K562 (cell line): ENCODE results near the gene SEPTIN1. TPM values are rescaled to one million over a fixed set of nuclear protein-coding genes. Genes with fewer than 3 reads are reported as not detected.
A peak's percentile ranks its signal among the peaks of the same experiment; 100 is the strongest.

ENCODE experiments used
- ARID1B ChIP-seq: fragments of 450-650 bp; IDR thresholded peaks from 2 replicates; pipeline ENCODE4 v1.6.1; 2016; ENCODE audit warnings: antibody characterized with exemption, mild to moderate bottlenecking, inconsistent platforms
- CTCFL ChIP-seq: IDR thresholded peaks from 2 replicates; pipeline ENCODE4 v1.6.1; 2011; ENCODE audit warnings: borderline replicate concordance, low read depth, mild to moderate bottlenecking, moderate library complexity, low read length; ENCODE audit not compliant: insufficient read depth, poor library complexity, severe bottlenecking
- EP400 ChIP-seq: fragments of 450-650 bp; IDR thresholded peaks from 2 replicates; pipeline ENCODE4 v1.6.1; 2017; ENCODE audit warnings: antibody characterized with exemption, mild to moderate bottlenecking, moderate library complexity
- GABPA ChIP-seq: fragments of 200-800 bp; sonication (Bioruptor generic); conservative IDR thresholded peaks from 2 replicates; pipeline ENCODE4 v1.6.1; 2016; ENCODE audit warnings: low read depth, missing genetic modification characterization, missing compliant biosample characterization
- GABPB1 ChIP-seq: sonication (generic); formaldehyde crosslinking; IDR thresholded peaks from 2 replicates; pipeline ENCODE4 v1.8.0; 2022; ENCODE audit warnings: mild to moderate bottlenecking, missing genetic modification reagents
- GABPB2 ChIP-seq: fragments of 250-450 bp; sonication (Bioruptor Pico); conservative IDR thresholded peaks from 2 replicates; pipeline ENCODE4 v1.5.1; 2021; ENCODE audit warnings: mild to moderate bottlenecking
- ILK ChIP-seq: fragments of 450-650 bp; IDR thresholded peaks from 2 replicates; pipeline ENCODE4 v1.6.1; 2016; ENCODE audit warnings: missing genetic modification characterization, low read depth, mild to moderate bottlenecking, missing compliant biosample characterization, moderate library complexity, borderline replicate concordance
- JUN ChIP-seq, 2 experiments: sonication (generic) in 1 of 2; formaldehyde crosslinking in 1 of 2; IDR thresholded peaks; 2 replicates each; pipeline versions ENCODE4 v1.6.1 to v1.8.0; 2012 to 2022; ENCODE audit warnings: borderline replicate concordance in 2 of 2, mild to moderate bottlenecking in 2 of 2, improper control_type of control experiment in 1 of 2, low read depth in 1 of 2, low read length in 1 of 2, missing genetic modification reagents in 1 of 2
- MCM5 ChIP-seq: fragments of 450-650 bp; IDR thresholded peaks from 2 replicates; pipeline ENCODE4 v1.6.1; 2016; ENCODE audit warnings: low read depth
- NR2C2 ChIP-seq, 2 experiments: fragments of 200-800 bp in 1 of 2; sonication (Bioruptor generic) in 1 of 2; sonication (generic) in 1 of 2; formaldehyde crosslinking in 1 of 2; IDR thresholded peaks; 2 replicates each; pipeline versions ENCODE4 v1.6.1 to v1.8.0; 2016 to 2022; ENCODE audit warnings: mild to moderate bottlenecking in 1 of 2, missing compliant biosample characterization in 1 of 2, missing genetic modification characterization in 1 of 2, missing genetic modification reagents in 1 of 2
- POLR2G ChIP-seq: fragments of 200-400 bp; formaldehyde crosslinking; IDR thresholded peaks from 2 replicates; pipeline ENCODE4 v1.6.1; 2017; ENCODE audit warnings: low read depth, mild to moderate bottlenecking, antibody characterized with exemption, low read length, moderate library complexity
- RB1 ChIP-seq: fragments of 450-650 bp; IDR thresholded peaks from 2 replicates; pipeline ENCODE4 v1.6.1; 2017; ENCODE audit warnings: low read depth, mild to moderate bottlenecking
- TEAD4 ChIP-seq, 2 experiments: sonication (generic) in 1 of 2; formaldehyde crosslinking in 1 of 2; IDR thresholded peaks; 2 replicates each; pipeline versions ENCODE4 v1.6.1 to v1.8.0; 2012 to 2022; ENCODE audit warnings: borderline replicate concordance in 1 of 2, inconsistent platforms in 1 of 2, low read length in 1 of 2, mild to moderate bottlenecking in 1 of 2, missing genetic modification reagents in 1 of 2
- polyA plus RNA-seq, 8 experiments: library from polyadenylated mRNA; depleted of rRNA in 4 of 8; stranded (reverse) in 5 of 8; unstranded in 3 of 8; fragments of >200 nt; fragmentation: Nextera tagmentation in 2 of 8; fragmentation: Illumina TruSeq in 1 of 8; extraction: Ambion mirVana in 2 of 8; extraction: Trizol in 1 of 8; gene quantifications; 2 replicates each; pipeline versions ENCODE4 v1.2.1 to v1.2.3, GENCODE V29; 2011 to 2014; ENCODE audit warnings: inconsistent platforms in 1 of 8, missing spikeins in 1 of 8
- total RNA-seq, 7 experiments: library from RNA; depleted of rRNA in 6 of 7; stranded (reverse); fragments of >200 nt in 6 of 7; fragmentation: Illumina TruSeq in 2 of 7; extraction: Trizol in 2 of 7; gene quantifications; 2 replicates each; pipeline versions ENCODE4 v1.2.1 to v1.2.3, GENCODE V29; 2011 to 2021; ENCODE audit warnings: low replicate concordance in 1 of 7
- TF ChIP-seq, protein P1 (sequence below), 2 experiments: IDR thresholded peaks; 2 replicates each; pipeline ENCODE4 v1.6.1; 2012; ENCODE audit warnings: improper control_type of control experiment in 2 of 2, low read depth in 2 of 2, low read length in 2 of 2, borderline replicate concordance in 1 of 2
- TF ChIP-seq, protein P2 (sequence below): sonication (generic); formaldehyde crosslinking; IDR thresholded peaks from 2 replicates; pipeline ENCODE4 v1.9.0; 2022; ENCODE audit warnings: mild to moderate bottlenecking, missing genetic modification reagents
- TF ChIP-seq, protein P3 (sequence below): fragments of 250-450 bp; sonication (Bioruptor Pico); IDR thresholded peaks from 2 replicates; pipeline ENCODE4 v1.9.0; 2021; ENCODE audit warnings: mild to moderate bottlenecking, inconsistent platforms
- TF ChIP-seq, protein P4 (sequence below): fragments of 250-450 bp; sonication (Bioruptor Pico); IDR thresholded peaks from 2 replicates; pipeline ENCODE4 v1.4.0; 2020; ENCODE audit warnings: mild to moderate bottlenecking, moderate library complexity

SEPTIN1 gene
- total and polyA plus RNA-seq, 9 of the 15 experiments (the other 6 are each of a cell fraction or from before 2014, with no cell fraction given): 0.23 to 5.6 (median 1.7) TPM; not detected in 1

DNA sequence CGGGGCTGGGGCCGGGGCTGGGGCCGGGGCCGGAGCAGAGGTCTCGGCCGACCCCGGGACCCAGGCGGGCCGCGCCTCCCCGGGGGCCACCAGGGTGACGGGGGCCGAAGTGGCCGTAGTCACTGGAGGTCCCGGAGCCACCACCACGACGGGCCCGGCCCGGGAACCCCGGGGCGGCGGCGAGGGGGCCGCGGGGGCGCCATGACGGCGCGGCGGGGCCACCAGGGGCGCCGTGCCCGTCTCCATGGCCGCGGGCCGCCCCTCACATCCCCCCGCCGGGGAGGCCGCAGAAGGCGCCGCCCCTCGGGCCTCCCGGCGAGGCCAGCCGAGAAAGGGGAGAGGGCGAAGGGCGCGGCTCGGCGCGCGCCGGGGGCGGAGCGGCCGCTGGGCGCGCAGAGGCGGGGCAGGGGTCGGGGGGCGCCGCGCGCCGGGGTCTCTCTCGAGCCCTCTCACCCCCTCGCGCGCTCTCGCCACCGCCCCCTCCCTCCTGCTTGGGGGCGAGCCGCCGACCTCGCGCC is 12.4 kb downstream of the SEPTIN1 start (continued):
- no peak for TF ChIP-seq TEAD4 (IDR thresholded peaks at IDR 0.05; ENCODE audit: low read length)
- TF ChIP-seq TEAD4 (CRISPR knock-in tag; IDR thresholded peaks at IDR 0.05; ENCODE audit: borderline replicate concordance): no peak
- TF ChIP-seq, protein P1, sequence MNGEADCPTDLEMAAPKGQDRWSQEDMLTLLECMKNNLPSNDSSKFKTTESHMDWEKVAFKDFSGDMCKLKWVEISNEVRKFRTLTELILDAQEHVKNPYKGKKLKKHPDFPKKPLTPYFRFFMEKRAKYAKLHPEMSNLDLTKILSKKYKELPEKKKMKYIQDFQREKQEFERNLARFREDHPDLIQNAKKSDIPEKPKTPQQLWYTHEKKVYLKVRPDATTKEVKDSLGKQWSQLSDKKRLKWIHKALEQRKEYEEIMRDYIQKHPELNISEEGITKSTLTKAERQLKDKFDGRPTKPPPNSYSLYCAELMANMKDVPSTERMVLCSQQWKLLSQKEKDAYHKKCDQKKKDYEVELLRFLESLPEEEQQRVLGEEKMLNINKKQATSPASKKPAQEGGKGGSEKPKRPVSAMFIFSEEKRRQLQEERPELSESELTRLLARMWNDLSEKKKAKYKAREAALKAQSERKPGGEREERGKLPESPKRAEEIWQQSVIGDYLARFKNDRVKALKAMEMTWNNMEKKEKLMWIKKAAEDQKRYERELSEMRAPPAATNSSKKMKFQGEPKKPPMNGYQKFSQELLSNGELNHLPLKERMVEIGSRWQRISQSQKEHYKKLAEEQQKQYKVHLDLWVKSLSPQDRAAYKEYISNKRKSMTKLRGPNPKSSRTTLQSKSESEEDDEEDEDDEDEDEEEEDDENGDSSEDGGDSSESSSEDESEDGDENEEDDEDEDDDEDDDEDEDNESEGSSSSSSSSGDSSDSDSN (IDR thresholded peaks at IDR 0.05; ENCODE audit: borderline replicate concordance in 1 of 2, low read depth in 2 of 2, low read length in 2 of 2): no peak
- TF ChIP-seq EP400: no peak
- TF ChIP-seq, protein P2, sequence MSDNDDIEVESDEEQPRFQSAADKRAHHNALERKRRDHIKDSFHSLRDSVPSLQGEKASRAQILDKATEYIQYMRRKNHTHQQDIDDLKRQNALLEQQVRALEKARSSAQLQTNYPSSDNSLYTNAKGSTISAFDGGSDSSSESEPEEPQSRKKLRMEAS (CRISPR knock-in tag): no peak
- TF ChIP-seq GABPB2 (CRISPR knock-in tag): no peak
- TF ChIP-seq, protein P3, sequence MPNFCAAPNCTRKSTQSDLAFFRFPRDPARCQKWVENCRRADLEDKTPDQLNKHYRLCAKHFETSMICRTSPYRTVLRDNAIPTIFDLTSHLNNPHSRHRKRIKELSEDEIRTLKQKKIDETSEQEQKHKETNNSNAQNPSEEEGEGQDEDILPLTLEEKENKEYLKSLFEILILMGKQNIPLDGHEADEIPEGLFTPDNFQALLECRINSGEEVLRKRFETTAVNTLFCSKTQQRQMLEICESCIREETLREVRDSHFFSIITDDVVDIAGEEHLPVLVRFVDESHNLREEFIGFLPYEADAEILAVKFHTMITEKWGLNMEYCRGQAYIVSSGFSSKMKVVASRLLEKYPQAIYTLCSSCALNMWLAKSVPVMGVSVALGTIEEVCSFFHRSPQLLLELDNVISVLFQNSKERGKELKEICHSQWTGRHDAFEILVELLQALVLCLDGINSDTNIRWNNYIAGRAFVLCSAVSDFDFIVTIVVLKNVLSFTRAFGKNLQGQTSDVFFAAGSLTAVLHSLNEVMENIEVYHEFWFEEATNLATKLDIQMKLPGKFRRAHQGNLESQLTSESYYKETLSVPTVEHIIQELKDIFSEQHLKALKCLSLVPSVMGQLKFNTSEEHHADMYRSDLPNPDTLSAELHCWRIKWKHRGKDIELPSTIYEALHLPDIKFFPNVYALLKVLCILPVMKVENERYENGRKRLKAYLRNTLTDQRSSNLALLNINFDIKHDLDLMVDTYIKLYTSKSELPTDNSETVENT (CRISPR knock-in tag): peak; percentile 74; the same call in 1 of the 2 replicates
- TF ChIP-seq RB1: peak; percentile 68; the same call in 1 of the 2 replicates
- no peak for TF ChIP-seq ILK (tag)
- no peak for TF ChIP-seq JUN (IDR thresholded peaks at IDR 0.05; ENCODE audit: borderline replicate concordance, low read depth, low read length)
- TF ChIP-seq JUN (CRISPR knock-in tag; IDR thresholded peaks at IDR 0.05; ENCODE audit: borderline replicate concordance): no peak
- no peak for TF ChIP-seq GABPB1 (CRISPR knock-in tag)
- TF ChIP-seq, protein P4, sequence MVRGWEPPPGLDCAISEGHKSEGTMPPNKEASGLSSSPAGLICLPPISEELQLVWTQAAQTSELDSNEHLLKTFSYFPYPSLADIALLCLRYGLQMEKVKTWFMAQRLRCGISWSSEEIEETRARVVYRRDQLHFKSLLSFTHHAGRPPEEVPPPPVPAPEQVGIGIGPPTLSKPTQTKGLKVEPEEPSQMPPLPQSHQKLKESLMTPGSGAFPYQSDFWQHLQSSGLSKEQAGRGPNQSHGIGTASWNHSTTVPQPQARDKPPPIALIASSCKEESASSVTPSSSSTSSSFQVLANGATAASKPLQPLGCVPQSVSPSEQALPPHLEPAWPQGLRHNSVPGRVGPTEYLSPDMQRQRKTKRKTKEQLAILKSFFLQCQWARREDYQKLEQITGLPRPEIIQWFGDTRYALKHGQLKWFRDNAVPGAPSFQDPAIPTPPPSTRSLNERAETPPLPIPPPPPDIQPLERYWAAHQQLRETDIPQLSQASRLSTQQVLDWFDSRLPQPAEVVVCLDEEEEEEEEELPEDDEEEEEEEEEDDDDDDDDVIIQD (CRISPR knock-in tag): no peak
- no peak for TF ChIP-seq ARID1B
- TF ChIP-seq GABPA: no peak
- TF ChIP-seq NR2C2 (CRISPR knock-in tag; IDR thresholded peaks at IDR 0.05): no peak
- TF ChIP-seq NR2C2 (tag; IDR thresholded peaks at IDR 0.05): no peak; the same call in 1 of the 2 replicates
- TF ChIP-seq CTCFL: peak; percentile 51
- TF ChIP-seq POLR2G: peak; percentile 75
- no peak for TF ChIP-seq MCM5
